Activated CD4-positive, alpha-beta T cell treated with anti-CD3 and anti-CD28 coated beads, Interleukin-2, amount 50 U/mL, for 48 hours (primary cell): ENCODE measurements around the gene UNC5B.

Experiments used
- DNase-seq, 2 experiments: peaks; one replicate each; pipeline ENCODE4 v3.0.0-alpha.2; 2020

Gene UNC5B

GRCh38 chr10:71302874-71303568, 90.7 kb downstream of the UNC5B start:
- no peak for DNase-seq

GRCh38 chr10:71303569-71303907, 91.2 kb downstream of the UNC5B start:
- DNase-seq, result no peak

- DNase-seq, result no peak
Measured at GRCh38 chr10:71304914-71305313, 92.5 kb downstream of the UNC5B start.

DNA sequence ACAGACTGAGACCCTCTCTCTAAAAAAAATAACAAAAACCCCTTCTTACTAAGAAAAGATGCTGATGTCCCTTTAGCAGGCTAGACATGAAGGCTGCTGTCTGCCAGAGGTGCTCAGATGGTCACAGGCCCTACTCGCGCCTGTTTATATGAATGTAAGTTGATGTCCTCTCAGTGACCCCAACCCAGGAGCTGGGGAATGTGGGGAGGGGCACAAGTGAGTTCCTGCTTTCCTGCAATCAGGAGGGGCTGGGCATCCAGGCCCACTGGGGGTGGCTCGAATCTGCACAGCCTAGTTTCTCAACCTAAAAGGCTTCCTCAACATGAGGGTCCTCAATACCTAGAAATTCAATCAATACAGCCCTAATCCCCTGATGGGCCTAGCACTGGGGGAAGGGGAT, 94.6 kb downstream of the UNC5B start:
- no peak for DNase-seq

DNA sequence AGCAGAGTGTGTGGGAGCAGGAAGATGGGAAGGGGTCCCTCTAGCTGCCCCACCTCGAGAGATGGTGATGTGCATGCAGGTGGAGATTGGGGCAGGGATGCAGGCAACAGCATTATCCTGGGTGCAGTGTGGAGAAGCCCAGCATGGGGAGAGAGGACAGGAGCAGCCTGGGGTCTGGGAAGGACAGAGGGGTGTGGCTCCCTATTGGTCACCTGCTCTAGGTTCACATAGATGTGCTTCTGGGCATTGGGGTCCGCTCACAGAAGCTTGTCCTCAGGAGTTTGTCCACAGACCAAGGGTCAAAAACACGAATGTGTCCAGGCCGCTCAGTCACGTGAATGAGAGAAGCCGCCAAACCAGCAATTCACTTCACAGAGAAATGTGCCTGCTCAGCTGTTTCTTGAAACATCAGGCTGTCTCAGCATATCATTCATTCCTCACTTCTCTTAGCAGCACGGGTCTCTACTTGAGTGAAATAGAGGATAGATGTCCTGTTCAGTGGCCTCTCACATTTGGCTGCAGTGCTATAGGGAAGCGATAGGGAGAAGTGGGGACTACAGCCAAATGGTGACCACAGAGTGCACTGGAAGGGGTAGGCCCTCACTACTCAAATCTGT, 95.2 kb downstream of the UNC5B start:
- no peak for DNase-seq

DNA sequence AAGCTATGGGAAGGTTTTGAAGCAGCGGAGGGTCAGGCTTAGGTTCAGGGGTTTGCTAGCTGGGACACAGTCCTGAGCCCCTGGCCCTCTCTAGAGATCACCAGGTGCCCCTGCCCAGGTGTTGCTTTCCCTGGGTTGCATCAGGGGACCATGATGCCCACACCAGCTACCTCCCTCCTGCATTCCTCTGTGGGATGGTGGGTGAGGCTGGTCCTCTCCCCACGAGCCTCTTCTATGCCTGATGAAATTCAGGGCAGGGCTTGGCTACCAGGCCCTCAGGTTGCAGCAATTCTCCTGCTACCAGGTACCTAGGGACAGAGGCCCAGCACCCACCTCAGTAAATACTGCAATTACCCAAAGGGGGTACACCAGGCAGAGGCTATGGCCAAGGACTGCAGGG, 95.9 kb downstream of the UNC5B start:
- no peak for DNase-seq

DNA sequence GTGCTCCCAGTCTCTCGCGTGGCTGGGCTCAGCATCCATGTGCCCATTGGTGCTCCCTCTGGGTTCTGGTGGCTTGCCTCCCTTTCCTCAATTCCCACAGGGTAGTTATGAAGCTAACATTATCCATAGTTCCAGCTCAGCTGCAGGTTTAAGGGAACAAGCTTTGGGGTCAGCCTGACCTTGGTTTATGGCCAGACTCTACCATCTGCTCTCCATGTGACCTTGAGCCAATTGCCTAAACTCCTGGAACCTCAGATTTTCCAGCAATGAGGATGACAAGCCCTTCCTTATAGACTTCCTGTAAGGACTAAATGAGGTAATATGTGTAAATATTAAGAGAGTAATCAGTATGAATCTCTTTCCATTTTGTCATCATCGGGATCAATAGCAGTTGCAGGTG, 96.6 kb downstream of the UNC5B start:
- DNase-seq, result no peak

DNA sequence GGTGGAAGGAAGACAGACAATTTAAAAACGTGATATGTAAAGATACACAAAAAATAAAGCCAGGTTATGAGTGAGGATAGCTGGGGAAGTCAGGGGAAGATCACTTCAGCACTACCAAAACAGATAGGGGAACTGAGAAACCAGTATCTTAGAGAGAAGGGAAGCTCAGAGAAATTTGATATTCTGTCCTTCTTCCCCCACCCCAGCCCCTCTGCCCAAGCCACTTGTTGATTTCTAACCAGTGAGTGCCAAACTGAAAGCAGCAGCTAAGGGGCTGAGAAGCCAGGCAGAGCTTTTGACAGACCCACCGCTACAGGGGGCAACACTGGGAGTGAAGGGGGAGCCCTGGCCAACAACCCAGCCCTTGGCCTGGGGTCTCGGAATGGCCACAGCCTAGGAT, 97.5 kb downstream of the UNC5B start:
- DNase-seq, result no peak

DNA sequence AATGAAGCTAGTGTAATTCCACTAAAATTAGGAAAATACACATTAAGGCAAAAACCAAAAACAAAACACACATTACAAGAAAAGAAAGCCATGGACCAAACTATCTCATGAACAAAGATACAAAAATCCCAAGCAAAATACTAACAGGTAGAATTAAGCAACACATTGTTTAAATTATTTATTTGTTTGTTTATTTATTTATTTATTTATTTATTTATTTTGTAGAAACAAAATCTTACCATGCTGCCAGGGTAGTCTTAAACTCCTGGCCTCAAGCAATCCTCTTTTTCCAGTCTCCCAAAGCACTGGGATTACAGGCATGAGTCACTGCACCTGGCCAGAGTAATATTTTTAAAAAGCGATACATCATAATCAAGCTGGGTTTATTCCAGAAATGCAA, 99.8 kb downstream of the UNC5B start:
- no peak for DNase-seq

- DNase-seq, result no peak
Measured at GRCh38 chr10:71312811-71313789, 100.7 kb downstream of the UNC5B start.

GRCh38 chr10:71314028-71314693, 101.8 kb downstream of the UNC5B start:
- peak; percentile 50 to 57 for DNase-seq

DNA sequence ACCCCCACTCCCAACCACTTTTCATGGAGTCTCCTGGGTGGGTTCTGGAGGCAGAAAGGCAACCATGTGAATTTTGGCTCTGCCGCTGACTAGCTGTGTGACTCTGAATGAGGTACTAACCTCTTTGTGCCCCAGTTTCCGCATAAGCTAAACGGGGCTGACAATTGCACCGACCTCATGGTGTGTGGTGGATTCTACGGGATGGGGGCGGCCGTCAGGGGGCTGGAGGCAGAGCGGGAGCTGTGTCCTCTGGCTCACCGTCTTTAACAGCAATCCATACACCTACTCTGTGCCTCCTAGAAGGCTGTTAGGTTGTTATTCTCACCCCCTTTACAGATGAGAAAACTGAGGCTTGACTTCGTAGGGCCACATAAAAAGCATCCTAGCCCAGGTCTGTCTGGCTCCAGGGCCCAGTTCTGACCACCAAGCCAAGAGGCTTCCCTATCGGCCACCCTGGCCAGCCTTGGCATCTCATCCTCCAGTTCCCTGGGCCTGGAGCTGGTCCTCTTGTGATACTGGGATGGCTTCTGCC, 102.4 kb downstream of the UNC5B start:
- DNase-seq, result no peak

- peak in 1 of 2 experiments; percentile 17 for DNase-seq
Measured at GRCh38 chr10:71316056-71316785, 103.9 kb downstream of the UNC5B start.

DNA sequence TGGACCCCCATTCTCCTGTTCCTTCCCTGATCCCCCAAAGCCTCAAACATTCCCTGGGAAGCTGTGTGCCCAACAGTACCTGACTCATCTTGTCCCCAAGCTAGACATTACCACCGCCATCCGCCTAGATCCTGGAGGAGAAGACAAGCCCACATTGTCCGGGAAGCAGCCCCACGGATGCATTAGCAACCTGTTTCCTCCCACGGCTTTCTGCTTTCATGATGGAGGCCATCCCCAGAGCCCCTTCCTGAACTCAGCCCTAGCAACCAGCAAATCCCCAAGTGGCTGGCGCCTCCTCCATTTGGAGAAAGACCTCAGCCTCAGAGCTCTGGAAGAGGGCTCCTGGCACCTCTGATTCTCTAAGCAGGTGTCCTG, 104.4 kb downstream of the UNC5B start:
- DNase-seq, result no peak

GRCh38 chr10:71317739-71318138, 105.4 kb downstream of the UNC5B start:
- no peak for DNase-seq

- DNase-seq, result peak; percentile 86 to 89
Measured at GRCh38 chr10:71319042-71319799, 106.9 kb downstream of the UNC5B start, which contains the start of gene SLC29A3. TSS of gene SLC29A3 (plus strand) at chr10:71319259. CDS start at chr10:71319310, 51 bp downstream.

GRCh38 chr10:71319800-71320392, 107.5 kb downstream of the UNC5B start:
- DNase-seq, result no peak

DNA sequence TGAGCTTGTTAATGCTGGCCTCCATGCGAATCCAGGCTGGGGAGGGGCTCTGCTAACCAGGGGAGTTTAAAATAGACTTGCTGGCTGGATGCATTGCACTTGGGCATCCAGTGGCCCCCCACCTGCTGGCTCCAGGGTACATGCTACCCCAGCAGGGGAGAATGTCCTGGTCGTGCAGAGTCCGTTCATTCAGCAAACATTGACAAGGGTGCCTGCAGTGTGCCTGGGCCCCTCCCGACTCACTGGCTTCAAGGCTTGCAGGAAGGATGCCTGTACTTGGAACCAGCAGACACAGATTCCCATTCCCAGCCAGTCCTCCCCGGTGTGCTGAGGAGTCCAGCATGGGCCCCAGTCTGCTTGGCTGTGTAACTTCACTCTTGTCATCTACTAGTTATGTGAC, 108.2 kb downstream of the UNC5B start:
- no peak for DNase-seq

GRCh38 chr10:71321386-71321785, 109.0 kb downstream of the UNC5B start:
- DNase-seq, result no peak

DNA sequence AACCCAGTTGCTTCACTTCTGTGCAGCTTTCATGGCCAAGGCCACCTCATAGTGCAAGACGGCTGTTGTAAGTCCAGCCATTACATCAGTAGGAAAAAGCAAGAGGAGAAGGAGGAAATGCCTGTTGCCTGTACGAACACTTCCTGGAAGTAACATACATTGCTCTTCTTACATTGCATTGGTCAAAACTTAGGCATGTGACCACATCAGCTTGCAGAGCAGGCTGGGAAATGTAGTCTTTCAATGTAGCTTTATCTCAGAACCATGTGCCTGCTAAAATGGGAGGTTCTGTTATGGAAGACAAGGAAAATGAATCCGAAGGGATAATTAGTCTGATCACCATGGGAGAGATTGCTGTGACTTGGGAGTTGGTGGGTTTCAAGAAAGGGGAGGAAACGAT, 111.0 kb downstream of the UNC5B start:
- no peak for DNase-seq

- no peak for DNase-seq
Measured at GRCh38 chr10:71324743-71325142, 112.4 kb downstream of the UNC5B start.
